GM21390 (cell line): ENCODE data around the gene MACROD2.
"Not testable (repeated sequence)": the region's sequence is repeated elsewhere in the genome, so short reads cannot be mapped to it uniquely, and the experiment has no call there.

Source experiments
- ATAC-seq: cut with Tn5 transposase; IDR thresholded peaks from one replicate; pipeline ENCODE4 v1.9.1; 2021; ENCODE audit not compliant: unreplicated experiment

MACROD2 gene

DNA sequence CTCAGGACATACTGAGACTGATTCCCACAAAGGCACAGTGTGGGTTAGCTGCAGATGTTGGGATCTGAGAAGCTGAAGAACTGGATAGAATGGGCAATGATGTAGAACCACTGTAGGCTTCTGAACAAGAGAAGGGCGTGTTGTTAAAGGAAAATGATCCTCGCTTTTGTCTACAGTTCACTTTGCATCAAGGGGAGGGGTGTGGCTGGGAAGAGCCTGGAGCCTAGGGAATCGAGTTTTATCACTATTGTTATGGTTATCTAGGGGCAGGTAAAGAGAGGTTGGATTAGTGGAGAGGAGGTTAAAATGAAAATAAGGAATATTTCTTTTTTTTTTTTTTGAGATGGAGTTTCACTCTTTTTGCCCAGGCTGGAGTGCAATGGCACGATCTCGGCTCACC, 1809.8 kb downstream of the MACROD2 start:
- ATAC-seq, result no peak

DNA sequence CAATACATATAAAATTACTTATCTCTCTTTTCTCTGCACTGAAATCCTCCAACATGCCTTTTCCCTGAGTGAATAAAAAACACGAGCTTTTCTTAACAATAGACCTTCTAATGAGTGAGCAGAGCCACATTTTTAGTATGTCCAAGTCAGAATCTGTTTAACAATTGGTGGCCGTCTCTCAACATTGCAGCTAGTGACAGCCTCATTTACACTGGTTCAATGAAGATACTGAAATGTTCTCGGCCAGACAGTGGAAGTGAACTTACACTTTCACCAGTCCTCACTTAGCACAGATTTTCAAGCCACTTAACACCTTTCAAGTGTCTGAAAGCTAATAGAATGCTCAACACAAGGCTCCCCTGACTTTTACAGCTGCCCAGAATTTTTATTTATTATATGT, 1810.8 kb downstream of the MACROD2 start:
- no peak for ATAC-seq

DNA sequence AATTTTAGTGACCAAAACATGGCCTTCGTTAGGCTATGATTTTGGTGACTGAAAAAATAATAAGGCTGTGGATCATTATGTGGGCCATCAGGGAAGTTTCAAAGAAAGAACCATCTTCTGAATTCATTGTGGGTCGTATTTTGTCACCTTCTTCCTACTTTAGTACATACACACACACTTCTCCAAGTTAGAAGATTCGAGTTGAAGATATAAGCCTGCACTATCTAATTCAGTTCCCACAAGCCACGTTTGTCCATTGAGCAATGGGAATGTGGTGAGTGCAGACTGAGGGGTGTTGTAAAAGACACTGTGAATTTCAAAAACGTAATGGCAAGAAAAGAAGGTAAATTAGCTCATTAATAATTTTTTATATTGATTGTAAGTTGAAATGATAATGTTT, 1812.0 kb downstream of the MACROD2 start:
- no peak for ATAC-seq

DNA sequence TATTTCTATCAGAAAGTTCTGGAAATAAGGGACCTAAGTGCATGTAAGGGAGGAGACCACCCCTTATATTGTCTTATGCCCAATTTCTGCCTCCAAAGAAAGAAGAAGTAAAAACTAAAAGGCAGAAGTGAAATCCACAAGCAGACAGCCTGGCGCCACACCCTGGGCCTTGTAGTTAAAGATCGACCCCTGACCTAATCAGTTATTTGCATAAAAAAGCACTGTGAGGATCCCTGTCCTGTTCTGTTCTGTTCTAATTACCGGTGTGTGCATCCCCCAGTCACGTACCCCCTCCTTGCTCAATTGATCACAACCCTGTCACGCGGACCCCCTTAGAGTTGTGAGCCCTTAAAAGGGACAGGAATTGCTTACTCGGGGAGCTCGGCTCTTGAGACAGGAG, 1812.5 kb downstream of the MACROD2 start:
- ATAC-seq, result not testable (repeated sequence)

DNA sequence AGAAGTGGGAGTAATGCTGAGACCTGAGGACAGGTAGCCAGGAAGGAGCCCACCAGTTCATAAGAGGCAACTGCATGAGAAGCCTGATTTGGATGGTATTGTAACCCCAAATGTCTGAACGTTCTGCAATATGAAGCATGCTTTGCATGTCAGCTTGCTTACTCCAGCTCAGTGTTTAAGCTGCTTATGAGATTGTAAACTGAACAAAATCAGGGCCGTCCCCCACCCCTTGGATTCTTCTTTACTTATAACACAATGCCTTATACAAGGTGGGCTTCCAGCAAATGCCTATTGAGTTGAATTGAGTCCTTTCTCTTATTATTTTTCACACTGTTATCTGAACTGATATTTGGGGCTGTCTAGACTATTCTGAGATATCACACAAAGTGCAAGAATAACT, 1816.6 kb downstream of the MACROD2 start:
- no peak for ATAC-seq

DNA sequence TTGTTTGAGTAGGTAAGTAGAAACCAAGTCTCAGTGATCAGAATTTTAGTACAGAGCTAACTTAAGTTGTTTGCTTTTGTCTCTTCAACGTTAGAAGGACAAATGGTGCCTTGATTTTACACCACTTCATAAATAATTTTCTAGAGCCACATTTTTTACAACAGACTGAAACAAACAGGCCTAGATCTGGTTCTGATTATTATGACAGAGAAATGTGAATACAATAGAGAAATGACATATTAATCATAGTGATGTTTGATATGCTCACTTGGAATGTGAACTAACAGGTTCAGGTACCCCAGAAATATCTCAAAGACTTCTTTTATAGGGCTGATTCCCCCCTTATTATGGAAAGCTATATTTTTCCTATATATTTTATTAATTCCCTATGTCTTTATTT, 1817.4 kb downstream of the MACROD2 start:
- no peak for ATAC-seq

DNA sequence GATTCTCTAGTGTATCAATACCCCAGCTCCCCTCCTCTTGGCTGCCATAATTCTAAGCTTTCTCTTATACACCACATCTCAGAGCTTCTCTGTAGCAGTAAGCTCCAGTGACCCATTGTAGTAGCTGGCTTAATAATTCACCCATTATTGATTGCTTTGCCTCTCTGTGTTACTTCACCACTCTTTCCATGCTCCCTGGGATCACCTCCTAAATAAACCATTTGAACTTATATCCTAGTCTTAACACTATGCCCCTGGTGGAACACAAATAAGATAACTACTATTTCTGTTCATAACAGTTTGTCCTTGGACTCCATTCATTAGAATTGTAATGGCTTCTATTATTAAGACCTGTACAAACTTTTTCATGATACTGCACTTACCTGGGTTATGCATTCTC, 1819.0 kb downstream of the MACROD2 start:
- no peak for ATAC-seq

DNA sequence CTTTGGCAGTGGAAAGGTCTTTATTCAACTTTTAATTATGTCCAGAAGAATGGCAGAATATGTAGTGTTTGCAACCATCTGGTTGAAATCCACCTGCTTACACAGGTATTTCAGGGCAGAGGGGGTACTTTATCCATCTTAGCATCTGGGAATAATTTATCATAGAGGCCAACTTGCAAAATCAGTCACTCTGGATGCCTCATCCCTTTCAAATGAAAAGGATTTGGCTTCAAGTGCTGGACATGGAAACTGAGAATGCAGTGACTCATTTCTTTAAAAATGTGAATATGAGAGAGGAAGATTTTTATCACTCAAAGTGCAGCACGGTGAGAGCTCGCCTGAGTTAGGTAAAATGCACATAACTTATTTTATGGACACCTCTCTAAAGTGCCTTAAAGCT, 1819.6 kb downstream of the MACROD2 start:
- no peak for ATAC-seq

DNA sequence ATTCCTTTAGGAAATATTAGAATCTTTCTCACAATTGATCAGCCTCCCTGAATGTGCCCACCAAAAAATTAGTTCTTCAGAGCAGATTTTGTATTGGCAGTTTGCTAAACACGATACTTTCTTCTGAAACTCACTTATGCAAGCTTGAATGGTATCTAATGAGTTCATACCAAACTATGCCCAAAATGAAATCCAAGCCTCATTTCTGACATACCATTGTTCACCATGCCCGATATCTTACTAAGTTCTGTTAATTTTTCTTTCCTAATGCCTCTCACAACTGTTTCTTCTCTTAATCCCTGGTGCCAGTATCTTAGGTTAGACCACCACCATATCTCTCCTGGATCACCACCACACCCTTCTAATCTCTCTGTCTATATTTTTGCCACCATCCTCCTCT, 1822.0 kb downstream of the MACROD2 start:
- ATAC-seq, result no peak

DNA sequence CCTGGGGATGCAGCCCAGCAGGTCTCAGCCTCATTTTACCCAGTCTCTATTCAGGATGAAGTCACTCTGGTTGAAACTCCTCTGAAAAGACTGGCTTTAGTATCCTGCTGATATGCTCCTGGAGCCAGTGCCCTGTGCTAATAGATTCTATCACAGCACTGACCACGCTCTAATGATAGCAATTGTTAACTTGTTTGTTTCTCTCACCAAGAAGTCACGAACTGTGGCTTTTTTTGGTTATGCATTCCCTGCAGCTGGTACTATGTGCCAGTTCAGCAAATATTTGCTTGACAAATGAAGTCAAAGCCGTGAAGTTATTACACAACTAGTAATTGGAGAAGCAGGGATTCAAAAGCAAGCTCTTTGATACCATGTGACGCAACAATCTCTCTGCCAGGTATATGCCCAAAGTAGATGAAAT, 1823.3 kb downstream of the MACROD2 start:
- no peak for ATAC-seq

DNA sequence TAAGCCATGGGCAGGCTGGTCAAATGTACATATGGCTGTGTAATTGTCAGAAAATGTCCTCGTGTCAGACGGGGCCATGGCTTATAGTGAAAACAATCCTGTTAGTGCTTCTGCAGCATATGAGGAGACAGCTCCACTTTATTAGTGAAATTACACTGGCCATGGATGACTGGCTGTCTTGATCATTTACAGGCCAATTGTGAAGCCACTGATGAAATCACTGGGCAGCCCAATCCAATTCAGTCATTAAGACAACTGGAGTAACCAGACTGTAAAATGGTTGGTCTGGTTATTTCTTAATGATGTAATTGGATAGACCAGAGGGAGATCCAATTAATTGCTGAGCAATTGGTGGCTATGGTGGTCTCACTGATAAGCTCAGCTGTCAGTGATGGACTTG, 1828.4 kb downstream of the MACROD2 start:
- no peak for ATAC-seq

DNA sequence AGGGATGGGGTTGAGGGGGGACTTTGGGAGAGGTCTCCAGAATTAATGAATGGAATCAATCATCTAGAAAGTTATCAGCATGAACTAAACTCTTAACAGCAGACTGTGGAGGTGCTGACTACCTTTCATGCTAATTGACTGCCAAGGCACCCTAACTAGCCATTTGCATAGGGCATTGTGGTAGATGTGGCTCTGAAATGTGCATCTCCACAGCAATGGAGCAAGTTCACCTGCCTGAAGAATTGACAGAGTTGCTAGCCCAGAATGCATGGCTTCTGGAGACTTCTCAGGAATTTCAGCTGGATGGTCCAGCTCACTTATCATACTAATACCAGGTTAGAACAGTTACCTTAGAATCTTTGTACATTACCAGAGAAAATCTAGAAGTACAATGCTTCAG, 1832.3 kb downstream of the MACROD2 start:
- ATAC-seq, result no peak

DNA sequence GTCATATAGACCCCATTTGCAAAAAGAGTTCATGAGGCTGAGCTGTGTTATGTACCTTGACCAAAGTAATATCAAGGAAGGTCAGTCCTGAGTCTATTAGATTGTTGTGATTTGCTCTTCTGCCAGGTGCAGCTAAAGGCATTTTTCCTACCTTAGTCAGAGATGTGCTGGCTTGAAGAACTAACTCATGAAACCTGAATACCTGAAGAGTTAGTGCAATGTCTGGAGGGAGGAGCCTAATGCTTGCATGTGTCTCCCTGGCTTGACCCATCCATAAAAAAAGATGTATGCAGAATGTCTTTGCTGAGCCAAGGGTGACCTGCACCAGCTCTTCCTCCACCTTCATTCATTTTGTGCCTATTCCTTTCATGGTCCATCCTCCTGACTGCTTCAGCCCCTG, 1835.9 kb downstream of the MACROD2 start:
- no peak for ATAC-seq

DNA sequence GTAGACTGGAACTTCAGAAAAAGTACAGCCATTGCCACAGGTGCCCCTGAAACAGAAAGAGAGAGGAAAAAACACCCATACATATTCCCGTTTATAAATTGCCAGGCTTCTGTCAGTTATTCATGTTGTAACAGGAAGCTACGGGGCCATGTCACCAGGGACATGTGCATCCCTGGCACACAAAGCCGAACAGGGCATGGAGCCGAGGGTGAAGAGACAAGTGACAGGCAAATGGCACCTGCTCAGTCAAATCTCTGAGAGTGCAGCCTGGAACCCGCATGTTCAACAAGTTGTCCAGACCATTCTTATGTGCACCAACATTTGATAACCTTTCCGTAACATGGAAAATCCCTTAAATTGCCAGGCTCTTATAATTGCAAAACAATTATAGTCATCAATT, 1837.2 kb downstream of the MACROD2 start:
- no peak for ATAC-seq

DNA sequence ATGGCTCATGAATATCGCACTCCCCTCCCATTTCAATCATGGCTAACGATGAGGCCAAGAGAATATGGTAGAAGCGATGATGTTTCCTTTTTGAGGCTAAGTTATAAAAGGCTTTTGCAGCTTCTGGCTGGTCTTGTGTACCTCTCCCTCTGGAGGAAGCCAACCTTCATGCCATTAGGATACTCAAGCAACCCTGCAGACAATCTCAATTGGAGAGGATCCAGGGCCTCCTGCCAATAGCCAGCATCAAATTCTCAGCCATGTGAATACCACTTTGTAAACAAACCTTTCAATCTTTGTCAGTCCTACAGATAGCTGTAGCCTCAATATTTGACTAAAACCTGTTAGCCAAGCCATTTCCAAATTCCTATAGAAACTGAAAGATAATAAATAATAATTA, 1839.5 kb downstream of the MACROD2 start:
- no peak for ATAC-seq

DNA sequence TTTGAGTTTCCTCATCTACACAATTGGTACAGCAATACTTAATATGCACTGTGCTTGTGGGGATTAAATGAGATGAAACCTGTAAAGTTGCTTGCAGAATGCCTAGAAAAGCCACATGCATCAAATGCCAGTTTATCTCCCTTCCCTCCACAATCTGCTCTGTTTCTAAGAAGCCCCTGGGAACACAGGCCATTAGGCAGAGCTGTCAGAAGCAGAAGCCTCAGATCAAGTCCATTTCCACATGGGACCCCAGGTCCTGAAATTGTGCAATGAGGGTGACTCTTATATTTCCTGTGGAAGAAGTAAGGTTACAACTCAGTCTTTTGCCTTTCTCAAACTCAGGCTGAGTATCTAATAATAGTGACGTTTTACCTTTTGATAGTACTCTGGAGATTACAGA, 1840.5 kb downstream of the MACROD2 start:
- ATAC-seq, result no peak

DNA sequence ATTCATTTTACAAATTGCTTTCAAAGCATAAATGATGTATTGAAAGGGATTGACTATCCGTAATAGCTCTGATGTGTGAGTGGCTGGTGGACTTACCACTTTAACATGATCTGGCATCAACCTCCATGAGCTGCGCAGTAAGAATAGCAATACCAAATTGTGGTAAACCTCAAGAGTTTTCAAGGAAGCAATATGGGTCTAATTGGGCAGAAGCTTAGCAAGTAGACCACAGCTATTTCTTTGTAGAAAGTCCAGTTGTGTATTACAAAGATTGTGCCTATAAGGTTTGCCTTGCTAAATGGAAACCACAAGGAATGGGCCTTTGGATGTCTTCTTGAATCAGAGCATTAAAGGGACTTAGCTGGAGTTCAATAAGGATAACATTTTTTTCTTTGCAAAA, 1841.3 kb downstream of the MACROD2 start:
- ATAC-seq, result no peak

DNA sequence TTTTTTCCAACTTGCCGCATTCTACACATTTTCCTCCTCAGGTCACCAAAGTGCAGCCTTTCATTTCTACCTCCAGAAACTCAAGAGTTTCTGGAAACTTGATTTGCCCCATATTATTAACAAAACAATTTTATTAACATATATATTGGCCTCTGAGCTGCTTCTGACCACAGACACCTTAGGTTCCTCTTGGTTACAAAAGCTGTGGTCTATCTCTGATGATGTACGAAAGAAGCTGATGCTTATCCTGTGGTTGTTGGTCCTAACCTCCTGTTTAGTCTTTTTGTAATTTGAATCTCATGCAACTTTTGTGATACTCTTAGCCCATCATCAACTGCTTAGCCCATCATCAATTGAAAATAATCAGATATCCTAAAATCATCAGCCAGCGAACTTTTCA, 1842.2 kb downstream of the MACROD2 start:
- ATAC-seq, result no peak

DNA sequence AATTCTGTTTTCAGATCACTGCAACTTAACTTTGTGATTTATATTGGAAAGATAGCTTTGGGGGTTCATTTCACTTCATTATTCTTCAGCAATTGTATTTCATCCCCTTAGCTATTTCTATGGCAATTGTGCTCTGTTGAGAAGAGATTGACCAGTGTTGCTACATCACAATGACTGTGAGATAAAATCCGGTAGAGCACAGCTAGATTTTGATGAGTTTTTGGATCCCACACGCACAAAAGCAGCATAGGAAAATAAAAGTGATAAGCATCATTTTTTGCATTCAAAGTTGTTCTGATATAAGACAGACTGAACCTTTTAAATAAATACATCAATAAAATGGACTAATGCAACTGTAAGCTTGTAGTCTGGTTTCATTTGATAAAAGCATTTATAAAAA, 1843.2 kb downstream of the MACROD2 start:
- ATAC-seq, result no peak

DNA sequence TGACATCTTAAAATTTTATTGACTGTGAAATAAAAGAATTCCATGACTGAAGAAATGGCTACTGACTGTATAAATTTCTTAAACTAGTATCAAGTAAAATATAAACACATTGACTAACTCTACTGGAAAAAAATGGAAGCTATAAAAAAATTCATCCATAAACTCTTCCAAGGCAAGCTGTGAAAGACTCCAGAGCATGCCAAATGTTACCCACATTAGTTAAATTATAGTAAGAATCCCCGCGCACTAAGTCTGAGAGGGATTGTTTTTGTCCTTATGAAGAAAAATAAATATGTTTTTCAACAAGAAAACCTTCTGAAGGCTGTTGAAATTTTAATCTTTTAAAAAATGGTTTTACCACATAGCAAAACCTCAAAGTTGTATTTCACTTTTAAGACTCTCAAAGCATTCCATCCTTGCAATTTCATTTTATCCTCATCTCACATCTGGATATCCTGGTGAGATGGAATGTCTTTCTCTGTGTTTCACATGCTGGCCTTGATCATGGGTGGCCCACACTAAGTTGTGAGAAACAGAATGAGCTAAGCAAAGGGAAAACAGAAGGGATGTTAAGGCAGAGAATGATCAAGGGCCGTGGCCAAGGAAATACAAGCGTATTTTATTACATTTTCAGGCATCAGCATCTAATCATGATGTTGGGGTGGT, 1845.5 kb downstream of the MACROD2 start:
- no peak for ATAC-seq

DNA sequence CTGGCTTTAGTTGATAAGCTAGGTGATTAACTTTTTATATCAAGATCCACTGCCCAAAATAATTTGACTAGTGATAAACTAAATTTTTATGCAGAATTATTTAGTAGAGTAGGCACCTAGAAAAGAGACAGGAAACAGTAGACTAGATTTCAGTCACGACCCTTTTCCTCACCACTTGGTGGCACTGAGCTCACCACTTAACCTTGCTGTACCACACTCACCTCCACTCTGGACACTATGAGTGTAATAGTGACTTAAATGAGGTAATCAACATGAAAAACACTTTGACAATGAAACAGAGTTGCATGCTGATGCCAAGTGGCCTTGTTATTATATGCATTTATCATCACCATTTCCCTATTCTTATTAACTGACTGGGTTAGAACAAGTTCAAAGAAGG, 1847.6 kb downstream of the MACROD2 start:
- ATAC-seq, result no peak

DNA sequence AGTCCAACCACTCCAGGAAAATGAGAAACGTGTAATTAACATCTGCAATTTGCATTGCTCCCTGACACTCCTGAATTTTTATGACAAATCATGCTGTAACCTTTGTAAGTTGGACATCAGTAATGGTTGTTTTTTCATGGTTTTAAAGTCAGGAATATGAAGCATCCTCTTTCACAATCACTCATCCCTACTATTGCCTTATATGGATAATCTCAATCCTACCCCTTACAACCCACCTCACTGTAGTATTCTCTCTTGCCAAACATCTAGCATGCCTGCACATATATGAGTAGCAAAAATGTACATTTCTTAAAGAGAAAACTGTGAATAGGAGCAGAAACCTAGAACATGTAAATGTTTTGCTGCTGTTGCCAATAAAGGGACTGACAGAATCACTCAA, 1848.5 kb downstream of the MACROD2 start:
- no peak for ATAC-seq

DNA sequence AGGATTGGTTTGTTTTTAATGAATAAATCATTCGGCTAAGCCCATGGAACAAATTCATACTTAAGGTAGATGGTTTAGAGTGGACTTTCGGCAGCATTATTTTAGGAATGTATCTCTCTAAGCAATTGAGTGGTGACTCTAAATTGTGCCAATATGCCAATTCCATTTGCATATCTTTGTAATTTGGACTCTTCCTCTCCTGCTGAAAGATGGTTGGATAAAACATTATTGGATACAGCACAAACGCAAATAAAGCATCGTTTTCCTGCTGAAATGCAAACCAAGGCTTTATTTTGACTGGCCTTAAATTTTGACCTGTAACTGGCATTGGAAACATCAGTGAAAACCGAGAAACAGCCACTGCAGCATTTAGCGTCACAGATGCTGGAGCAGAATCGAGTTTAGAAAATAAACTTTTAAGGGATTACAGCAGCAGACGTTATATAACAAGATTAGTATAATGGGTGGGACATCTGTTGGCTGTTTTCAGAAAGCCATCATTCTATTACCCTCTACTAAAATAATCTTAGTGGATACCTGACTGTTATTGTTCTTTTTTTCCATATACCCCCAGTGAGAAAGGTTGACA, 1852.0 kb downstream of the MACROD2 start:
- no peak for ATAC-seq
